GM18499 (cell line): ENCODE results near the gene FAM20C.
"Not testable (repeated sequence)": the region's sequence is repeated elsewhere in the genome, so short reads cannot be mapped to it uniquely, and the experiment has no call there.

ENCODE experiments used
- ATAC-seq: cut with Tn5 transposase; IDR thresholded peaks from one replicate; pipeline ENCODE4 v1.9.1; 2021; ENCODE audit warnings: moderate number of reproducible peaks; ENCODE audit not compliant: insufficient read depth, unreplicated experiment

Gene FAM20C

GRCh38 chr7:206351-206750 is 14.0 kb downstream of the FAM20C start:
- ATAC-seq, result not testable (repeated sequence)

DNA sequence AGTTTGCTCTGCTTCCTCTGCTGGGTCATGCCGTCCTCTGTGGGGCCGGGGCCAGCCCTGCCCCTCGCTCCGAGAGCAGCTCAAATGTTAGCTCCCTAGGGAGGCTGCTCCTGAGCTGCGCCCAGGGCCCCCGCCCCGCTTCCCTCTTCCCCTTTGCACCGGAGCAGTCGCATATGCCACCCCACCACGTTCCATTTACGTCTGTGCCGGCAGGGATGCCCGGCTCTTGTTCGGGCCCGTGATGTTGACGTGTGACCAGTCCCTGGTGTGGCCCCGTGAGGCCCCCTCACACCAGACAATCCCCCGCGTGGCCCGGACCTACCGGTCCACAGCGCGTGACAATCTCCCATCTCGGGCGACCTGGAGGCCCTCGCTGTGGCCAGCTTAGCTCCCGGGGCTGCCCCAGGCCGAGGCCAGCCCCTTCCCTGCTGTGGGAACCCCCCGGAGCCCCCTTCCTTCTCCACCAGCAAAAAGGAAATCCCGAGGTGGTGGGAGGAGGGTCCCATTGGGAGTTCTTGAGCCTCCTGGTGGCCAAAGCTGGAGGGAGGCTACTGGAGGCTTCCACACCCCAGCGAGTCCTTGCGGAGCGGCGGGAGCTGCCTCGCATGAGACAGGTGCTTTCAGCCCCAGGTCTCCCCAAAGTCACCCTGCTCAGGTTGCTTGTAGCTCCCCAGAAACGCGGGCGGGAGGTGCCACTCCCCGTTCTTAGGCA is 15.2 kb downstream of the FAM20C start:
- ATAC-seq, result no peak

- ATAC-seq, result no peak
Observed at GRCh38 chr7:208130-208673, 15.8 kb downstream of the FAM20C start.

GRCh38 chr7:208816-209215 is 16.4 kb downstream of the FAM20C start:
- no peak for ATAC-seq

DNA sequence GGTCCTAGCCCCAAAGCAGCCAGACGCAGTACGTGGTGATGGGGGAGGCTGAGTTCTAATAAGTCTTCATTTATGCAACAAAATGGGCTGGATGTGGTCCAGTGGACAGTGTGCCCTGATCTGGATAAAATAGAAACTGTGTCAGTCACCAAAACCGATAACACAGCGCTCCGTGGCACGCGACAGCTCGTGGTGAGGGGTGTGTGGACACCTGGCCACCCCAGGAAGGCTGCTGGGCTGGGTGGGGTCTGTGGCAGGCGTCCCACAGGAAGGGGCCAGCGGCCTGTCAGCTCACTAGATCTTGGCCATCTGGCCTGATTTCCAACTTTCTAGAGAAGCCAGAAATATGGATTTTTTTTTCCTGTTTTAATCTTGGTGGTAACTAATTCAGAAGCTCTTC is 17.0 kb downstream of the FAM20C start:
- no peak for ATAC-seq

GRCh38 chr7:209906-210305 is 17.5 kb downstream of the FAM20C start:
- no peak for ATAC-seq

DNA sequence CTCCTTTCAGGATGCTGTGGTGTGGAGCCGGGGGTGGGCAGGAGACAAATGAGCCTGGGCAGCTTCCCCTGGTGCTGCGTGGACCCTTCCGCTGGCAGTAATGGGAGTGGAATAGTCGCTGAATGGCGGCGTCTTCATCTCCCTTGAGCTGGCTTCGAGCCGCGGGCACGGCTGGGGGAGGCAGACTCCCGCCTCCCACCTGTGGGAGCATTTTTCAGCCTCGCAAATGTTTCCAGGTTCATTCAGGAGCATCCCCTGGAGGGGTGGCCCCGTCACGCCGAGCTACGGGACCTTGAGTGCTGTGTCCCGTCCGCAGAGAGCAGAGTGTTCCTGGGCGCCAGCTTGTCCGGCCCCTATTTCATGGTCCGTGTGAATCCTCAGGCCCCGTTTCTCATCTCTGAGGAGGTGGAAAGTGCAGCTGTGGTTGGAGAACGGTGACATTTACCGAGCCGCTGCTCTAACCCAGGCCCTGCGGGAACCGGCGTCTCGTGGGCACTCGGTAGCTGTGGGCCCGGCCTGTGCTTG is 18.1 kb downstream of the FAM20C start:
- ATAC-seq, result no peak

GRCh38 chr7:211033-211714 is 18.8 kb downstream of the FAM20C start:
- no peak for ATAC-seq

DNA sequence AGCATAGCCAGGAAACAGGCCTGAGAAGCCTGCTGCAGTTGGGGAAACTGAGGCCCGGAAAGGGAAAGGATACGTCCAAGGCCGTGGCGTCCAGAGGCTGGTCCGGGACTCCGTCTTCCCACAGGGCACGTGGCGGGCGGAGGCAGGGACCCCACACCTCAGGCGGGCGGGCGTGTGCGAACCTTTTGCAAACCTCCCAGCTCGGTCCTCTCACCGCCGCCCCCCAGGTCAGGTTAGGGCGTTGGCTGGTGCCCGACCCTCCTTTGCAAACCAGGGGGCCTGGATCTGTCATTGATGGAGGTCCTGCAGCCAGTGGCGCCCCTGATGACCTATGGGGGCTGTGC is 19.3 kb downstream of the FAM20C start:
- ATAC-seq, result no peak

GRCh38 chr7:212754-213153 is 20.4 kb downstream of the FAM20C start:
- ATAC-seq, result no peak

GRCh38 chr7:213324-213993 is 21.1 kb downstream of the FAM20C start:
- ATAC-seq, result no peak

DNA sequence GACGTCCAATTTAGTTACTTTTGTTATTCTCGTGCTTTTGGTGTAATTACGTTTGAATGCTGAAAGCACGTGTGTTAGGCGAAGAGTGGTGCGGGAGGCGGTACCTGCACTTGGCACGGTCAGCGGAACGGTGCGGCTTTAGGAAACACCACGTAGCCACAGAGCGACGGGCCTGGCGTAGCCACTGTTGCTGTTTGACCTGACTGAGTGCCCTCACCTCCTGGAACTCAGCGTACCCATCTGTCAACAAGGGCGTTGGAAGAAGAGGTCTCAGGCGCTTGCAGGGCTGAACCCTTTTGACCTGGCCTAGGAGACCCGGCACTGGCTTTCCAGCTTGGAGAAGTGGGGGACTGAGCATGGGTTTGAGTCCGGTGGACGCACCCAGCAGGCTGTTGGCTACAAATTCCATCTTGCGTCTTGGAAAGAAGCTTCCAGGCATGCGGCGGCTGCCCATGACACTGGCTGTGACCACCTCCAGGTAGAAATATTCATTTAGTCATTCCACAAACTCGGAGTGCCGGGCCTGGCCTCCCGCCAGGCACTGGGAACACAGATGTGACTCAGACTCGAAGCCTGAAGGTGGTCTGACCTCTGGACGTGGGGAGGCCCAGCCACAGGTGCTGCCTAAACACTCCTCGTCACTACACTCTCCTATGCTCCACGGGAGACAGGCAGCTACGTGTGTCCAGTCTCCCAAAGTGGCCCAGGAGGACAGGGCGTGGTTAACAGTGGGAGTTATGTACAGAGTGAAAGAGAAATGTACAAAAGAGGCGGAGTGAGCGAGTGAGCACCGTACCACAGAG is 22.2 kb downstream of the FAM20C start:
- ATAC-seq, result no peak

DNA sequence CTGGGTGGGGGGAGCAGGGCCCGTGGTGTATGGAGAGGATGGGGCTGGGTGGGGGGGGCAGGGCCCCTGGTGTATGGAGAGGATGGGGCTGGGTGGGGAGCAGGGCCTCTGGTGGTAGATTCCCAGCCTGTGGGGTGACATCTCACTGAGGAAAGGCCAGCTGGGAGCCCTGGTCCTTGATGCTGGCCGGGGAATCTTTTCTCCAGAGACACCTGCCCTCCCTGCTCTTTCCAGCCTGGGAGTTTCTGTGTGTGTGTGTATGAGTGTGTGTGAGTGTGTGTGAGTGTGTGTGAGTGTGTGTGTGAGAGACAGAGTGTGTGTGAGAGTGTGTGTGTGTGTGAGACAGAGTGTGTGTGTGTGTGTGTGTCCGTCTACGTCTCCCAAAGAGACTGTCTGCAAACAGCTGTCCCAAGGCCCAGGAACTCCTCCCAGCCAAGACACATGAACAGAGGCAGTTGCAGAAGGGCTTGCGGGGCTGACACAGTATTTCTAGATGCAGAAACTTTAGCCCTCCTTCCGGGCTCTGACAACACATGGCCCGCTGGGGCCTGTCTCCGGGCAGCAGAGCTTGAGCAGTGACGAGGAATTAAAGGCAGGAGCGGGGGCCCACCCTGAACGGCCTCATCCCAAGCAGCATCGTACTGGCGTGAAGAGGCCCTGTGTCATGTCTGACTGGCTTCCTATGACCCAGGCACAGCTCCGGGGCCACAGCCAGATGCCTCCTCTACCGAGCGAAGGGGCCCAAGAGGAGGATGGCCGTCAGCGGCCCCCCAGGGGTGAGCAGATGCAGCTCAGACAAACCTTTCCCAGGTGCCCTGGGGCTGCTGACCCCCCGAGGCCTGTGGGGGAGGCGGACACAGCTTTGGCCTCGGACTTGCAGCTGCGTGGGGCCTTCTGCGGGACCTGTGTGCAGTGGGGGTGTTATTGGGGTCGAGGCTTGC is 24.3 kb downstream of the FAM20C start:
- no peak for ATAC-seq

GRCh38 chr7:217781-218180 is 25.4 kb downstream of the FAM20C start:
- no peak for ATAC-seq

GRCh38 chr7:218316-218715 is 25.9 kb downstream of the FAM20C start:
- no peak for ATAC-seq

- no peak for ATAC-seq
Observed at GRCh38 chr7:218896-219580, 26.7 kb downstream of the FAM20C start.

DNA sequence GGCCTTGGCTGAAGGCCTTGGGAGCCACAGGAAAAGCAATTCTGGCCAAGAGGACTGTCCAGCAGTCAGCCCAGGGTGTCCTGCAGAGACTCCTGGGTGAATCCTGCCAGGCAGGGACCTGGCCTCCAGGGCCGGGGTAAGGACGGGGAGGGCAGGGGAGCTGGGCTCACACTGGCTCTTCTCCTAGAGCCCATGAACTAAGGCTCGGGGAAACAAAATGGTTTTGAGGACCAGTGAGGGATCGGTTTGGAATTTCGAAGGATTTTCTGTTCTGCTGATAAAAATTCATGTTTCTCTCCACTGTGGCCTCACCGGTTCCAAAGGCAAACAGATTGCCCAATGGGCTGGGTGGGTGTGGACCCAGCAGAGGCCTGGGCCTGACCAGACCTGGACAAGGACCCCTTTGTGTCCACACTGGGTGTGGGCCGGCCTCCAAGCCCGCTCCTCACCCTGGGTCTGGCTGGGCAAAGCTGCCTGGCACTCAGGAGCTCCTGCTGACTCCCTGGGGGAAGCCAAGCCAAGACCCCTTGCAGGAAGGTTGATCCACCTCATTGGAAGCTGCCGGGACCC is 27.3 kb downstream of the FAM20C start:
- ATAC-seq, result no peak

- no peak for ATAC-seq
Observed at GRCh38 chr7:220151-220841, 27.9 kb downstream of the FAM20C start.
